Epithelial cell of esophagus (primary cell): ENCODE measurements around the gene CROCC2.

Experiments
- DNase-seq: peaks from one replicate; pipeline ENCODE4 v3.0.0; 2010; ENCODE audit warnings: low read depth
- H3K4me3 ChIP-seq: 2 replicates; pipeline ENCODE4 v1.5.1; 2011; ENCODE audit warnings: mild to moderate bottlenecking, low read length, control low read depth
- CTCF ChIP-seq: IDR thresholded peaks from 2 replicates; pipeline ENCODE4 v1.5.1; 2011; ENCODE audit warnings: low read depth, mild to moderate bottlenecking, low read length, control low read depth, inconsistent platforms; ENCODE audit not compliant: insufficient read depth; ENCODE audit errors: missing control alignments

CROCC2 gene

DNA sequence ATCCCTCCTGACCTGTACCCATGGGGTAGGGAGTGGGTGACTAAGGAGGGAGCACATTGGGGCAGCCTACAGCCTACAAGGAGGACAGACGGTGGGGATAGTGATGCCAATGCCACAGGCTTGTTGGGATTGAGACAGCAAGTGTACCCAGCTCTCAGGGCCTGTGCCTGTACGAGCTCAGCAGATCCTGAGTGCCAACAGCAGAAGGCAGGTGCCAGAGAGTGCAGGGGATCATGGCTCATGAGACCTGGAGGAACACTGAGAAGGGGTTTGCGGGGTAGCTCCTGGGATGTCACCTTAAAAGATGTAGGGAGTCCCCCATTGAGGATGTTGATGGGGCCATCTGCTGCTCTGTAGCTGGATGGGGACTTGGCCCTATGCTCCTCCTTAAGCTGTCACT lies 82.0 kb downstream of the CROCC2 start:
- peak; percentile 21 for DNase-seq
- H3K4me3 ChIP-seq = no peak overlapping the region
- no peak for TF ChIP-seq CTCF

DNA sequence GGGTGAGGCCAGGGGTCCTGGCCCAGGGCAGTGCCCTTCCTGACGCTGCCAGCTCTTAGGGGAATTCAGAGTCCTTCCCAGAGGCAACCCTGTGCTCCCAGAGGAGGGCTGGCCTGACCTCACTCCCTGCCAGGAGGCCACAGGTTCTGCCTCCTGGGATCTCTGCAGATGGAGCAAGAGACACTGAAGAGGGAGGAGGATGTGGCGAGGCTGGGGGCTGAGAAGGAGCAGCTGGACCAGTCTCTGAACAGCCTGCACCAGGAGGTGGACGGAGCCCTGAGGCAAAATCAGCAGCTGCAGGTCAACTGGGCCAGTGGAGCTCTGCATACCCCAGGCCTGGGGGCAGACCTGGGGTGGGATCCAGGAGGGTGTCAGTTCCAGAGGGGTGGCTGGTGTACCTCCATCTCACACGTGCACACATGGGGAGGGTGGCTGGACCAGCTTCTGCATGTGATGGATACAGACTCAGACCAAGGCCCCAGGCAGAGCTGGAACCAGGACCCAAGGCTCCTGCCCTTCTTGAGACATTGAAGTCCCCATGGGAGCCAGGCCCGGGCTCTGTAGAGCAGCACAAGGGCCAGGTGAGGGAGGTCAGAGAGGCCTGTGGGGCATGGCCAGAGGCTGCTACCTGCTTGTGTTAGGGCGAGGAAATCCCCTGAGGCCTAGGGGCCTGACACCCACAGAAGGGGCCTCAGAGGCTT lies 82.6 kb downstream of the CROCC2 start:
- DNase-seq = no peak
- no peak overlapping the region for H3K4me3 ChIP-seq
- no peak for TF ChIP-seq CTCF

GRCh38 chr2:240989451-240990265 lies 83.5 kb downstream of the CROCC2 start:
- H3K4me3 ChIP-seq = no peak overlapping the region
- TF ChIP-seq CTCF = peak; percentile 11
- DNase-seq = peak; percentile 16

DNA sequence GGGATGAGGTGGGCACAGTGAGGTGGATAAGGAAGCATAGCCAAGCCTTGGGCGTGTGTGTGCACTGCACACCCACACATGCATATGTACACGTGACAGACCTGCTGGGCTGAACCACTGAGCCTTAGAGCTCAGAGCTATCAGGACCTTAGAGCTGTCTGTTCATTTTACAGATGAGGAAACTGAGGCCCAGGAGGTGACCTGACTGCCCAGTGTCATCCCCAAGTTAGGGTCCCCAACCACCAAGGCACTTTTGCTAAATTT lies 84.1 kb downstream of the CROCC2 start:
- no peak for TF ChIP-seq CTCF
- DNase-seq = no peak
- no peak overlapping the region for H3K4me3 ChIP-seq

DNA sequence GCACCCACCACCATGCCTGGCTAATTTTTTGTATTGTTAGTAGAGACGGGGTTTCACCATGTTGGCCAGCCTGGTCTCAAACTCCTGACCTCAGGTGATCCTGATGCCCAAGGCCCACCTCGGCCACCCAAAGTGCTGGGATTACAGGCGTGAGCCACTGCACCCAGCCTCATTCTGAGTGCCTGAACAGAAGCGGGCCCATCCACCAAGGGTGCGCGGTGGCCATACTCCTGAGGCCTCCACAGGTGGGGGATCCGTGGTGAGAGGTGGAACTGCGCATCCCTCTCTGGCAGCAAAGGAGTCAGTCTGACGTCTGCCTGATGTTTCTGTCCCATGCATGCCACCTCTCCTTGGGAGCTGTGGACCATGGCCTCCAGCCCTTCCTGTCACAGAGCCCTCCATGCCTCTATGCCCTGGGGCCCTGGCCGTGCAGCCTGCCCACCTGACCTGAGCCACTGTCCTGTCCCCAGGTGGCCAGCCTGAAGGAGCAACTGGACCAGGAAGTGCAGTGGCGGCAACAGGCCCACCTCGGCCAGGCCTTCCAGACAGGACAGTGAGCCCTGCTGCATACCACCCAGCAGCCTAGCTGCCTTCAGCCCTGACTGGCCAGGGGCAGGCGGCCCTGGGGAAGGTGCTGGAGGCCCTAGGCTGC lies 84.7 kb downstream of the CROCC2 start:
- H3K4me3 ChIP-seq = no peak overlapping the region
- TF ChIP-seq CTCF = no peak
- no peak for DNase-seq

GRCh38 chr2:240991378-240992263 lies 85.5 kb downstream of the CROCC2 start:
- no peak for TF ChIP-seq CTCF
- no peak overlapping the region for H3K4me3 ChIP-seq
- peak; percentile 86 for DNase-seq
